HG03354 (cell line): ENCODE results near the gene GFPT2.

Experiments used
- ATAC-seq: cut with Tn5 transposase; IDR thresholded peaks from one replicate; pipeline ENCODE4 v1.9.1; 2021; ENCODE audit warnings: mild to moderate bottlenecking; ENCODE audit not compliant: unreplicated experiment, poor library complexity, severe bottlenecking

GFPT2 gene

DNA sequence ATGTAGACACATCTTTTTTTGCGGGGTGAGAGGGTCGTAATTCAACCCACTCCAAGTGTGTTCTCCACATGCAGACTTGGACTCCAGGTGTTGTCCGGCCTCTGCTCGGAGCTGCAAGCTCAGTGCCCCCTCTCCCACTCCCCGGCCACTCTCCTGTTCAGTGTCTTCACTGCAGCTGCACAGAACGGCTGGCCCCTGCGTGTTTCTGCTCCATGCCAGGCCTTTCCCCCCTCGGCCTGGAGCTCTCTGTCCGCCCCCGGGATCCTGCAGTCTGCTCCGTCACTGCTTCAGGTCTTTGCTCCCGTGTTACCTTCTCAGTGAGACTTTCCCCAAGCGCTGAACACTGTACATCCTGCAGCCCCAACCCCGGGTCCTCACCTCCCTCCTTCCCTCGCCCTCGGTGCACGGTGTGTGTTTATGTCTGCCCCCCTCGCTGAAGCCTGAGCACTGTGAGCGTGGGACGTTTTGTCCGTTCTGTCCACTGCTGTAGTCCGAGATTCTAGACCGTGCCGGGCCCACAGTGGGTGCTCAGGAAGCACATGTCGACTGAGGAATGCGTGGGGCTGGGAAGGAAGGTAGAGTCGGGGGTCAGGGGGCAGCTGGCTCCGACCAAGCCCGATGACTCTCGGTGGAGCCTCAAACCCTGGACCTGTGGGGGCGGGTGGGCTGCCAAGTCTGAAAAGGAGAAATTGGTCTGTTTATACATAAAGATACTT is 26.4 kb upstream of the GFPT2 start:
- ATAC-seq, result no peak

DNA sequence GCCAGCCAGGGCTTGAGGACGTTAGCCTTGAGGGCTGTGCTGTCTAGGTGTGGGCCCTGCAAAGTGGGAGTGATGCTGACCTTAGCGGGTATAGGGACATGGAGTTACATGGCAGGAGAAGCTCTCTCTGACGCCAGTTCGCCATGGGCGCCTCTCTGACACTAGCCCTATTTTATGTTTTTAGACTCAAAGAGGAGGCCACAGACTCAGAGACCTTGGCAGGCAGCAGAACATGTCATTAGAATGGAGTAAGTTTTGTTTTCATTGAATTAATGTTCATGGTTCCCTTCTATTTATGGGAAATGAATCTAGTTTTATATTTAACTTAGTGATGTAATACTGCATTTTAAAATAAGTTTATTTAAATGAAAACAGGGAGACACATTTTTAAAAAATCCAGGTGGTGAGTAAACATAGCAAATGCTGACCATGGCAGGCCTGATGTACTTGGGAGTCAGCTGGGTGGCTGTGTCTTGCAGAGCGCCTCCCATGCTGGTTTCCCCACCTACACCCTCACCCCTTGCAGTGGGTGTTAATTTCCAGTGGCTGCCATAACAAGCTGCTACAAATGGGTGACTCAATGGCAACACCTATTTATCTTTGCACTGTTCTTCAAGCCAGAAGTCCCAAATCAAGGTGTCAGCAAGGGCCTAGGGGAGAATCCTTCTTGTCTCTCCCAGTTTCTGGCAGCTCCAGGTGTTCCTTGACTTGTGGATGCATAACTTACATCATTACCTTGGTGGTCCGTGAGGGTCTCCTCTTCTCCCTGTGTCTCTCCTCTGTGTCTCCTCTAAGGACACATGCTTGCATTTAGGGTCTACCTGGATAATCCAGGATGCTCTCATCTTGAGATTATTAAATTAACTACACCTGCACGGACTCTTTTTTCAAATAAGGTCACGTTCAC is 25.6 kb upstream of the GFPT2 start:
- ATAC-seq, result no peak

DNA sequence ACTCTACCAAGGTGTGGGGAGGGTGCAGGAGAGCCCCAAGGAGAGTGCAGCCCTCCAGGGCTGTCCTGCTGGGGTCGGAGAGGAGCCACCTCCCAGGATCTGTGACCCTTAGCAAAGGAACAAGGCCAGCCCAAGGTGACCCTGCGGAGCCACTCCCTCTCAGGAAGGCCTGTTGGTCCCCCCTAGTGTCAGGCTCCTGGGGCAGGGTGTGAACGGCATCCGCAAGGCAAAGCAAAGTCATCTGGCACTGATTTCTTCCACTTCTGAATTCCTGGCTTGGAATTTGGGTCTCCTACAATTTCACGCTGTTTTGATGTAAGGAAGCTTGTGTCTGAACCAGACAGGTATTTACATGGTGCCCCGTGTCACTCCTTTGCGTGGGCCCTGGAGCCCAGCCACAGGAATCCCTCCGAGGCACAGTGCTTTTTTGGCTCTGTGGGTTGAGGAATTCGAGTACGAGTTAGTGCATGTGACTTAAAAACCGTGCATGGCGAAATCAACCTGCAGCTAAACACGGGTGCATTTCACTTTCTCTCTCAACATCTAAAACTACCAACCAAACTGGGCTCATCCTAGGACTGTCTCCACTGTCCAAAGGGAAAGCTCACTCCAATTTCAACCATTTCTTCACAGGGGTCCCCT is 24.5 kb upstream of the GFPT2 start:
- no peak for ATAC-seq

DNA sequence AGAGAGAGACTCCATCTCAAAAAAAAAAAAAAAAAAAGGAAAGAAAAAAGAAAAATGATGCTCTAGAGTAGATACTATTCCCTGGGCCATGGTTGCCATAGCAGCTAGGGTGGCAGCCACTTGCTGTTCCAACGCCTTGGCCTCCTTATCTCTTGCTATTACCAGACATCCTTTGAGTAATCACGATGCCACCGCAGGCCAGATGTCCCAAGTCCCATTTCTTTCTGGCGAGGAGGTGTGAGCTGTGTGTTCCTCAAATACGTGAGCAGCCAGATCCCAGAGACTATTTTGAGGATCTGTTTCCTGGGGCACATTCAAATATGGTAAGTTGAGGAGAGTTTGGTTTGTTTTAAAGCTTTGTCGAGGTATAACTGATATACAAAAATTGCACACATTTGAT is 23.4 kb upstream of the GFPT2 start:
- no peak for ATAC-seq

DNA sequence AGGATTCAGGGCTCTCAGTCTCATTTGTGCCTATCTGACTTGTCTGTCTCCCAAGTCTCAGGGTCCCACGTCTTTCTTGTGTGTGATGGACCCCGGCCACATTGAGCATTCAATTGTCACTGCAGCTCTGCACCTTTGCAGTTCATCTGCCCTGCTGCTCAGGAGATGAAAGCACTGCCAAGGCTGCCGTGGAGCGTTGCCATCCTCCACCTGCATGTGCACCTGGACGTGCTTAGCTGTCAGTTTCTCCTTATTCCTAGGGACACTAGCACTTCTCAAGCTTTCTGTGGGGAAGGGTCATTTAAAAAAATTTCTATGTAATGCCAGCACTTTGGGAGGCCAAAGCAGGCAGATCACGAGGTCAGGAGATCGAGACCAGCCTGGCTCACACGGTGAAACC is 22.8 kb upstream of the GFPT2 start:
- ATAC-seq, result no peak

DNA sequence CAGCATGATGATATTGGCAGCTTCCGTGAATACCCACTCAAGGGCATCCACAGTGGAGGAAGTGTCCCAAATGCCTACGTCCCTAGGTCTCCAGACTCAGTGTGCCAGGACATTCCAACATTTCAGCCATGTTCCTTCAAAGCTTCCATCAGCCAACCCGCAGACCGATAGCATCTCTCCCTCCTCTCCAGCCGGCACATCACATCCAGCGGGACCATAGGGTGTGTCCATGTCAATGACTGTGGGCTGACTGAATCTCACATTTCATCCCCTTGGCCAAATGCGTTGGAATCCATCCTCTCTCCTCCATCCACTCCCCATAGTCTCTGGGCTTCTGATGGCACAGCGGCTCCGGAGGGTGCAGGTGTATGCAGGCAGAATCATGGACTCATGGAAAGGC is 22.2 kb upstream of the GFPT2 start:
- ATAC-seq, result no peak

DNA sequence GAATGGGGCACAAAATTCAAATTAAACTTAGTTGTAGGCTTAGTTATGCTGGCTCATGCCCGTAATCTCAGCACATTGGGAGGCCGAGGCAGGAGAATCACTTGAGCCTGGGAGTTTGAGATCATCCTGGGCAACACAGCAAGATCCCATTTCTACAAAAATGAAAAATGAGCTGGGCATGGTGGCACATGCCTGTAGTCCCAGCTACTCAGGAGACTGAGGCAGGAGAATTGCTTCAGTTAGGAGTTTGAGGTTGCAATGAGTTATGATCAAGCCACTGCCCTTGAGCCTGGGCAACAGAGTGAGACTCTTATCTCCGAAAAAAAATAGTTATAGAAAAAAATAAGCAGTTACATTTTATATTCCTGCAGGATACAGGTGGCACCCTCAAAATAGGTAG is 20.7 kb upstream of the GFPT2 start:
- no peak for ATAC-seq

DNA sequence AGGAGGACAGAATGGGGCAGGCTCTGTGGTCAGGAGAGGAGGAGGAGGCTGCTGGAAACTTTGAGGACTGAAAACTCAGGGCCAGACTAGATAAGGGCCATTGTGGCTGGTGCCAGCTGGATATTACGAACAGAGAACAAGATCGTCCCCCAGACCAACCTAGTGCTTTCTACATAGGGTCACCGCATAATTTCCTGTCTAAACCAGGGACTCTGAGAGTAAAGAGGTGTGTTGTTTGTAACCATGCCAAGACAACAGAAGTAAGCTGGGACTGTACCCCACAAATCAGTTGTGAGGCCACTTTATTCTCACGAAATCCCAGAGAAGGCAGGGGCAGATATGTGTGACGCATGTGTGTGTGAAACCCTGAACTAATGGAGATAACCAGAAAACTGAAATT is 20.3 kb upstream of the GFPT2 start:
- no peak for ATAC-seq

DNA sequence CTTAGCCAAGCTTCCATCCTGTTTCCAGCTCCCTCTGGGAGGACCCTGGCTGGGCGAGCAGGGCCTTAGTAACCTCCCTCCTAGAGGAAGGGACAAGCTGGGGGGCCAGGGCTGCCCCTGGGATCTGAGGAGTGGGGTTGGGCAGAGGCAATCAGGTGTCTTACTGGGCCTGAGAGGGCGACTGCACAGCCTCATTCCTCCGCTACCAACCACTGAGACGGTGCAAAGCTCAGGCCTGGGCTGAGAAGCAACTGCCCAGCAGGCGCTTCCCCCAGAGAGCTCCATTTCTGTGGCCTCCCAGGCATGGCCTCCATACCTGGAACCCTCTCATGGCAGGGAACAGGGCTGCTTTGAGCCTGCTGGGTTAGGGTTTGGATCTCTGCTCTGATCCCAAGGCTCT is 18.8 kb upstream of the GFPT2 start:
- no peak for ATAC-seq

DNA sequence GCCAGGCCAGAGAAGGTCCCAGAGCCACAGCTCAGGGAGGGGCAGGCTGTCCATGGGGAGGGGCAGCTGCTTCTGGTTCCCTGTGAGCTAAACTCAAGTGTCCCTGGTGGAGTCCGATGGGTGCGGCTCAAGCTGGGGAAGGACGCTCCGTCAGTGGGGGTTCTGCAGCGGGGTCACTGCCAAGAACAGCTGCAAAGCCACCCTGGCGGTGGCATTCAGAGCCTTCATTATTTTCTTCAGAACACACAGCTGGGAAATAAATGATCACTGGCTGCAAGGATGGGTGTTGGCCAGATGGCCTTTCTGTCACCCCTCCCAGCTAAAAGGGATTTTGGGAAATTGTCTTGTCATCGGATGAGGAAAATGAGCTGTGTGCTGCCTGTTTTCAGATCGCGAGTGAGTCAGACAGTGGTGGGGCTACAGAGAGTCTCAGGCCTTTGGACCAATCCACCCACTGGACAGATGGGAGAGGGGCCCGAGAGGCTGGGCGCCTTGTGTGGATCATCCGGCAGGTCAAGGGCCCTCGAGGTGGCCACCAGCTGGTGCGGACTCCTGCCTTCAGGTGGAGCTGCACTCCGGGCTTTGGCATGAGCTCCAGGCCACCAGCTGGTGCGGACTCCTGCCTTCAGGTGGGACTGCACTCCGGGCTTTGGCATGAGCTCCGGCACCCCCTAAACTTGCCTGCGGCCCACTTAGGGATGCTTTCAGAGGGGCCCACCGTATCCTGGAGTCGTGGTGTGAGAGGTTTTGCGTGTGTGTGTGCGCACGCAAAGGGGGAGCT is 17.9 kb upstream of the GFPT2 start:
- no peak for ATAC-seq

DNA sequence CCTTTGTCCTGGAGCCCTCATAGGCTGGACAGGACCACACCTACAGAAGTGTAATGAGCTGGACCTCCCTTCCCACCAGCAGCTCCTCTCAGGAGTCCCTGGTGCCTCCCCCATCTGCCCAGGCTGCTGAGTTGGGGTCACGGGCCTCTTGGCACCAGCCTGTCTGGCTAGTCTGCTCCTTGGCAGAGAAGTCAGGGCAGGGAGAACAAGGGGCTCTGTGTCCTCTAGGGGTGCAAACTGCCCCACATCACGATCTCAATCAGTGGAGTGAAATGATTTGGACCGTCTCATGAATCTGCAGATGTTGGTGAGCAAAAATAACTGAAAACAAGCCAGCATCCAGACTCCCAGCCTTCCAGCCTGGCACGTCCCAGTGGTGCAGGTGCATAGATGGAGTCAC is 14.9 kb upstream of the GFPT2 start:
- no peak for ATAC-seq

DNA sequence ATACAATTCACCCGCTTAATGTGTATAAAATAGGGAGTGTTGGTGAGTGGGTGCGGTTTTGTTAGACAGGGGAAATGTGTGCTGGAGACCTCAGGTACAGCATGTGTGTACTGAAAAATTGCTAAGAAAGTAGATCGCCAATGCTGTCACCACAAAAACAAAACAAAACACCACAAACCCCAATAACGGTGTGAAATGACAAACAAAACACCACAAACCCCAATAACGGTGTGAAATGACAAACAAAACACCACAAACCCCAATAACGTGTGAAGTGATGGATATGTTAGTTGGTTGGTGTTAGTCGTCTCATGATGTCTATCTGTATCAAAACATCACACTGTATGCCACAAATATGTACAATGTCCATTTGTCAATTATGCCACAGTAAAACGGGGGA is 14.2 kb upstream of the GFPT2 start:
- ATAC-seq, result no peak

DNA sequence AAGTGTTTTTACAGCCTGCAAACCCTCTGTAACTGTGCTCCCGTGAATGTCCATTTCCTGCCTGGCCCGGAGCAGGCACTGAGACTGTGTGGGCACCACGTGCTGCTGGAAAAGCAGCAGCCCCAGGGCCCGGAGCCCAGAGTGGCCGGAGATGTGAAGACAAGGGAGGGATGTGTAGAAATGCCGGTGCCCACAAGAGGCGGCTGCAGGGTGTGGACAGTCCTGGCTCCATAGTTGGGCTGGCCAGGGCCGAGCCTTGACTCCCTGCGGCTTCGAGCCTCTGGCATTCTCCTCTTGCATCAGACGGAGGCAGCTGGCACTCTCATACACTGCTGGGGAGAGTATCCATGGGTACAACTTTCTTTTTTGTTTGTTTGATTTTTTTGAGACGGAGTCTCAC is 13.2 kb upstream of the GFPT2 start:
- no peak for ATAC-seq

DNA sequence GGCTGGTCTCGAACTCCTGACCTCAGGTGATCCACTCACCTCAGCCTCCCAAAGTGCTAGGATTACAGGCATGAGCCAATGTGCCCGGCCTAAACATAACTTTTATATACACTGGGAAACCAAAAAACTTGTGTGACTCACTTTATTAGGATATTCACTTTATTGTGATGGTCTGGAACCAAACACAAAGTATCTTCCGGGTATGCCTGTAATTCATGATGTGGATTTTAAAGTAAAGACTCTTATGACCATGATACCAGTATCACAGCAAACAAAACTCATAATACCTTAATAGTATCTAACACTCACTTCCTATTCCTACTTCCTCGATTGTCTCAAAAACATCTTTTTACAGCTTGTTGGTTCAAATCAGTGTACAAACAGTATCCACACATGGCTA is 12.7 kb upstream of the GFPT2 start:
- ATAC-seq, result no peak

DNA sequence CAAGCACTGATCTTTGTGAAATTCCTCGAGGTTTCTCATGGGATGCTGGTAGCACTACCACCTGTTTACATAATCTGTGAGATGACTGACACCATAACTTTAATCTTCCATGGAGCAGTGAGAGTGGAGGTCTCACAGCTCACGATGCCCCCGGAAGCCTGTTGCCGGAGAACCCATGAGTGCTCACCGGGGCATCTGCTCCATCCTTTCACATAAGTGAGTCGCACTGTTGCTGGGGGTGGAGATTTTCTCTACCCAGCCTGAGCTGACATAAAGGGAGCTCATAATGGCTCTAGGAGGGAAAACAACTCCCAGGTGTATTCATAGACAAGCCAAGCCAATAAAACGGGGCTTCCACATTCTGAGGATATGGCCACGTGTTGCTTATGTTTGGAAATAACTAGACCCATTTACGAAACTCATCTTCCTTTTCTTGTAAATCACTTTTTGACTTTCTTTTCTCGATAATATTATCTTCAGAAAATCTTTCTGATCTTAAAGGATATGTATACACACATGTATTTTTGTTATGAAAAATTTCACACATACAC is 11.2 kb upstream of the GFPT2 start:
- ATAC-seq, result no peak

DNA sequence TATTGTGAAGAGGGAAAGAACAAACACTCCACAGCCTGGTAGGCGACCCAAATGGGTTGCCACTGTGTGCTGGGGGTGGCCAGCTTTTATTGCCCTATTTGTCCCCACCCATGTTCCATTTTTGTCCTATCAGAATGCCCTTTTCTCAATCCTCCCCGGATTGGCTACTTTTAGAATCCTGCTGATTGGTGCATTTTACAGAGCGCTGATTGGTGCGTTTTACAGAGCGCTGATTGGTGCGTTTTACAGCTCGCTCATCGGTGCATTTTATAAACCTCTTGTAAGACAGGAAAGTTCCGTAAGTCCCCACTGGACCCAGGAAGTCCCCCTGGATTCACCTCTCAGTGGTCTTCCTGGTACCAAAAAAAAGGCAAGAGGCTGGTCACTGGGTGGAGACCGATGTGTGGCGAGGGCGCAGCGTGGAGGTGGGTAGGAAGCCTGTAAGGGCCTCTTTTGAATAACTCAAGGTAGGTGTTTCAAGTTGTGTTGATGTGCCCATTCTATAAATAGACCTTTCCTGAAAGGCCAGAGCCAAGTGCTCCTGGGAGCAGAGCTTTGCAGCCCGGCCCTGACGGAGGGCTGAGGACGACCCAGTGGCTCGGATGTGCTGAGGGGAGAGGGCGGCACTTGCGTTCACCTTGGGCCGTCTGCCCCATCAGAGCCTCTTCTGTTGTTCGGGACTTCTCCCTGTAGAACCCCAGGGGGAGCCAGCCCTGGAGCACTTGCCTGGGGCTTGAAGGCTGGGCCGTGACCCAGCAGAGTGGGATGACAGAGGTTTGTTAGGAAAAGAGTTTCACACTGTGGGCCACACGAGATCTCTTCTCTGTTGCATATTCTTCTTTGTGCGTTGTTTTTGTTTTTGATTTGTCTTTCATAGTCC is 7.2 kb upstream of the GFPT2 start:
- no peak for ATAC-seq

DNA sequence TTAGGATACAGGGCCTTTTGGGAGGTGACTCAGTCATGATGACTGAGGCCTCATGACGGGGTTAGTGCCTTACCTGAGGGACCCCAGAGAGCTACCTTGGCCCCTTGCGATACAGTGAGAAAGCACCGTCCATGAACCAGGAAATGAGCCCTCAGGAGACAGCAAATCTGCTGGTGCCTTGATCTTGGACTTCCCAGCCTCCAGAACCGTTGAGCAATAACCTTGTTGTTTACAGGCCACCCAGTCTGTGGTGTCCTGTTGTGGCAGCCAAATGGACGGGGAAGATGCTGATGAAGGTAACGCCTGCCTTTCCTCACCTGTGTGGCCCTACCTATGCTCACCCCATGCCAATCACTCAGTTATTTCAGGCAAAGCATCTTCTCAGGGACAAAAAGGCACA is 5.6 kb upstream of the GFPT2 start:
- ATAC-seq, result no peak

DNA sequence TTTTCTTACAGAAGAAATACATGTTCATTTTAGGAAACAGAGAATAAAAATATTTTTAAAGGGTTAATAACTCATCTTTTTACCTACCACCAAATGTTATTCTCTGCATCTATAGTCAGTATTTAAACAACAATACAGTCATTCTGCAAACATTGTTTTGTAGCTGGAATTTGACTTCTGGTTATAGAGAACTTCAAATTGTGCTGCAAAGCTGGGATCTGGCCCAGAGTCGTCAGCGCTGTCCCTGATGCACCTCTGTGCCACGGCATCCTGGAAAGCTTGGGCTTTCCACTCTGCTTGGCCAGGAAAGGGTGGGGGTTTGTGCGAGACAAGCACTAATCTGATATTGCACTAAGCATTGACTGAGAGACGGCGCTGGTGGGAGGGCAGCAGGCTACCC is 5.0 kb upstream of the GFPT2 start:
- ATAC-seq, result no peak

DNA sequence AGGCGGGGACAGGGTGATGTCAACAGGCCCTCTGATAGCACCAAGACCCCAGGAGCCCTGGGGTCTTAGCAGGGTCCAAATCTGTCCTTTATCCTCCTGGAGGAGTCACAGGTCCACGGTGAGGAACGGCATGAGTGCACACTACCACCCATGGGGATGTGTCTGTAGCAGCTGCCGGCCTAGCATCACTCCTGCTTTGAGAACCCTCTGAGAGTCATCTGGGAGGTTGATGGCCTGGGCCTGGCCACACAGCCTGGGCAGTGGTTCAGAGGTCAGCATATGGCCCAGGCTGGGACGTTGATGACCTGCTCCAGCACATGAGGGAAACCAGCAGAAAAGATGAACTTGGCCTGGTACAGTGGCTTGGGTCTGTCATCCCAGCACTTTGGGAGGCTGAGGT is 1.8 kb upstream of the GFPT2 start:
- ATAC-seq, result no peak
